Eye (tissue), 1 donor: ENCODE results near the gene MYL12B.
A peak's percentile ranks its signal among the peaks of the same experiment; 100 is the strongest.

Experiments used
- DNase-seq: peaks from one replicate; pipeline ENCODE4 v3.0.0-alpha.2; 2015

The MYL12B gene

DNA sequence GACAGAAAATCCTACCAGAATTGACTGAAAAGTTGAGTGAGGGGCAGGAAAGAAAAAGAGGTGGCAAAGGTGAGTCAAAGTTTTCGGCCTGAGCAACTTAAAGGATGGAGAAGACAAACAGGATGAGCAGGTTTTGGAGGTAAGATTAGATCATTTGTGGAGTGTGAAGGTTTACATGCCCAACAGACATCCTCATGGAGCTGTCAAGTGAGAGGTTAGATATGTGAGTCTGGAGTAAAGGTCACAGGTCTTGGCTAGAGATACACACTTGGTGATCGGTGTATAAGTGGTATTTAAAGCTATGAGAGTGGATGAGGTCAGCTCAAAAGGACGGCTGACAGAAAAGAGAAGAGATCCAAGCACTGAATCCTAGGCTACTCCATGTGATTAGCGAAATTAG lies 25.5 kb upstream of the MYL12B start:
- no peak for DNase-seq

DNA sequence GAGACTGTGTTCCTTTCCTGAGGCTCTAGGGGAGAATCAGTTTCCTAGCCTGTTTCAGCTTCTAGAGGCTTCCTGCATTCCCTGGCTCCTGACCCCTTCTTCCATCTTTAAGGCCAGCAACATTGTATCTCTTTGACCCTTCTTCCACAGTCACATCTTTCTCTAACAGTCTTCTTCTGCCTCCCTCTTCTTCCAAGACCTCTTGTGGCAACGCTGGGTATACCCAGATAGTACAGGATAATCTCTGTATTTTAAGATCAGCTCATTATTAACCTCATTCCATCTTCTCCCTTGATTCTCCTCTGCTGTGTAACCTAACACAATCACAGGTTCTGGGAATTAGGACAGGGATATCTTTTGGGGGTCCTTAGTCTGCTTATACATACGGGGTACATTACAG lies 23.2 kb upstream of the MYL12B start:
- DNase-seq, result no peak

DNA sequence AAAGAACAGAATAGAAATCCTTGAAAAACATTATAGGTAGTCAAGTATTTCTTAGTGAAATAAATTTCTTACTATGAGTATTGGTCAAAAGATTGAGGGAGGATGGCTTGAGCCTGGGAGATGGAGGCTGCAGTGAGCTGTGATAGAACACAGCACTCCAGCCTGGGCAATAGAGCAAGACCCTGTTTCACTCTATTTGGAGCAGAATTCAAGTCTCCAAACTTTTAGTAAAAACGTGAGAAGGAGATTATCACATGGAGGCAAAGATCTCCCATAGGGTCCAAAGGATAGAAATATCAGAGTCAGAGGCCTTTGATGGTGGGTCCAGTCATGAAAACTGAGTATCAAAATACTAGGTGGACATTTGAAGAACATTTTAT lies 16.8 kb upstream of the MYL12B start:
- DNase-seq, result no peak

DNA sequence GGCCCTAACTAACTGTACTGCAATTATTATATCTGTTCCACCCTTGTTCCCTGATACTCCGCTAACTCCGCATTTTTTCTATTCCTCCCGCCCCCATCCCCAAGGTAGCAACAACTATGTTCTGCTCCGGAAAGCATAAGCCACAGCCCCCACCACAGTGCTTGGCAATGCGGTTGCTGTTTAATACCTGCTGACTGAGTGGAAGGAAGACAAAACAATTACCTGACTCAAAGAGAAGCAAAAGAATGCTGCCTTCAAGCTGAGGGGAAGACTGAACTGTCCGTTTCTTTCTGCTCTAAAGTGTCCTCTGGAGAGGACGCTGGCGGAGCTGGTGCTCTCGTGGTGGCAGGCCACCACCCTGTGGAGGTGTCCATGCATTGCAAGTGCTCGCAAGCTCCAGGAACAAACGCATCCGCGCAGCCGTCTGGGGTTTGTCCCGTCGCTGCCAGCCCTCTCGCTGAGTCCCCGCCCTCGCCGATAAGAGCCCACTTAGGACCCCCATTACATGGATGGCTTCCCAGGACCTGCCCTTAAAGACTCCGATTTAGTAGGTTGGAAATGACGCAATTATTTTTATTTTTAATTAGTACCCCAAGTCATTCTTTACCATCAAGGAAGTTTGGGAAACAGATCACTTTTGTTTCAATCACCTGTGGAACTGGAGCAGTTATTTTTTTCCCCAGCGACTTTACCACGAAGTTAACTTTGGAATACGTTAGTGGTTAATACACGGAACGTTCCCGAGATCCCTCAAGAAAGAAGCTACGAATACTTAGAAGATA lies 15.9 kb upstream of the MYL12B start:
- DNase-seq, result peak; percentile 95

DNA sequence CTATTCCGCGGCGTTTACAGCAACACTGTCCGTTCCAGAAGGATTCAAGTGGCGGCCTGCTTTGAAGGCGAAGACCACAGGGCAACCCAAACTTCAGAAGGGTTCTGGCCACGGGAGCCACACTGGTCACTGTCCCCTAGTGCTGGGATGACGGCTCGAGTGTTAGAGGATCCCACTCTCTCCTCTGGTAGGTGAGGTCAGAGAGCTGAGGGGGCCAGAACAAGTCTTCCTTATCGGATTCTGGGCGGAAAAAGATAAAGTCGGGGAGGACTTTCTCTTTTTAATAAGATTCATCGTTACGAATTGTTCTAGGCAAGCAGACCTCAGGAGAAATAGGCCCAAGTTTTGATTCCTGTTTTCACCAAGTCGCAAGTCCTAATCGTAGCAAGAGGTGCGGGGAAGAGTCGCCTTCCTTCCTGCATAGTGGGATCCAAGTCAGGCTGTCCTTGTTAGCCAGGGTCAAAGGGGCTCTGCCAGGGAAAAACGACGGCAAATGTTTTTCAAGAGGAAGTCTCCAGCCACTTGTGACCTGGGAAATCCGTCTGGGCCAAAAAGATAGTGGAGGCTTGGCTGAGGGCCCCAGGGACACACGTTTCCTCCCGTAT lies 15.2 kb upstream of the MYL12B start:
- DNase-seq, result no peak

DNA sequence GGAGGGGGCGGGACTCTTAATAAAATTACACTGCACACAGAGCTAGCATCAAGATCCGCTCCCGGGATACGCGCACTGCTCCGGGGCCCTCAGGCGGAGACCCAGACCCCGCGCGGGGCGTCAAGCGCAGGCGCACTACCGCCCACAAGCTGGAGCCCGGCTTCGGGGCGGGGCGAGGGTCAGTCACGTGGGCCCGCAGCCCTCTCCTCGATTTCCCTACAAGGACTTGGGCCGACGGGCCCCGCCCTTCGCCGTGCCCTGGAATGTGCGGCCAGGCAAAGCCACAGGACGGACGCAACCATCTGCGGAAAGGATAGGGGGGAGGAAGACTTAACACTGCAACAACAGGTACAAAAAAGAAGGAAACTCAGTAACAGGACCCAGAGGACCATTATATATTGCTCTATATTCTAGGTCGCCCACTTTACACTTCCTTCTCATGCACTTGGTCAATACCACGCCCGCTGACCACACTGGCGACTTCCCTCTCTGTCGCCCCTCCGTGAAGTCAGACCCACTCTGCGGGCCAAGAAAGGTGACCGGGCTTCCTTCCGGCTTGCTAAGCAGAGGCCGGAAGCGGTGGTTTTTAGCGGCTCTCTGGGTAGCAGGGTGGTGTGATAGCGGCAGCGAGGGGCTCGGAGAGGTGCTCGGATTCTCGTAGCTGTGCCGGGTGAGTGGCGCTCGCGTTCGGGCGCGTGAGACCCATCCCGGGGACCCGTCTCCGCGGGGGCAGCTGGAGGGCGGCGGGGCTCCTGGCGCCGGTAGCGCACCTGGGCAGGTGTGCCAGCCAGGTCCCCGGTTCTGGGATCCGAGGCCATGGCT lies 14.5 kb upstream of the MYL12B start, which contains the start of gene MYL12A:
MYL12A (plus strand) TSS at position 562 of the 822 bp plus-strand sequence. CDS start 5,447 bp downstream, outside the sequence.
- peak; percentile 99 for DNase-seq

DNA sequence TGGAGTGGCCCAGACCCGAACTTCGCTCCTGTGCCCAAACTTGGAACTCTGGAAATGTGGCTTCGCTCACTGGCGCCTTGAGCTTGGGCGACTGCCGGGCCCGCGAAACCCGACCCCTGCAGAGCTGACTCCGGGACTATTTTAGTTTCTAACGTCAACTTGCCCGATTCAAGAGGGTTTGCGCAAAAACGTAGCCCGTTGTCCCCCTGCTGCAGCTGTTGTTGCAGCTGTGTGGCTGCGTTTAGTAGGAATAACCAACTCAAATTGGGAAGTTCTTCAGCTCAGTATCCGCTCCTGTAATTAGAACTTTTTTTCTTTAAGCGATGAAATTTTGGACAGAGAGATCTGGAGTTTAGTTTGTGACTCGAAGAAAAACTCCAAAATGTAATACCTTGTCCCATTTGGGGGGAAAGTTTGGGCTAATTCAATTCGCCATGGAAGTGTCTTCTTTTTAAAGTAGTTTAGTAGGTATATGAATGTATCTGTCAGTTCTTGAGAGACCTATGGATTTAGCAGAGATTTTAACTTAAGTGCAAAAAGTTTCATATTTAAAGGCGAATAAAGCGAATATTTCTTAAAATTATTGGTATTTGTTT lies 13.8 kb upstream of the MYL12B start:
- peak; percentile 70 for DNase-seq

DNA sequence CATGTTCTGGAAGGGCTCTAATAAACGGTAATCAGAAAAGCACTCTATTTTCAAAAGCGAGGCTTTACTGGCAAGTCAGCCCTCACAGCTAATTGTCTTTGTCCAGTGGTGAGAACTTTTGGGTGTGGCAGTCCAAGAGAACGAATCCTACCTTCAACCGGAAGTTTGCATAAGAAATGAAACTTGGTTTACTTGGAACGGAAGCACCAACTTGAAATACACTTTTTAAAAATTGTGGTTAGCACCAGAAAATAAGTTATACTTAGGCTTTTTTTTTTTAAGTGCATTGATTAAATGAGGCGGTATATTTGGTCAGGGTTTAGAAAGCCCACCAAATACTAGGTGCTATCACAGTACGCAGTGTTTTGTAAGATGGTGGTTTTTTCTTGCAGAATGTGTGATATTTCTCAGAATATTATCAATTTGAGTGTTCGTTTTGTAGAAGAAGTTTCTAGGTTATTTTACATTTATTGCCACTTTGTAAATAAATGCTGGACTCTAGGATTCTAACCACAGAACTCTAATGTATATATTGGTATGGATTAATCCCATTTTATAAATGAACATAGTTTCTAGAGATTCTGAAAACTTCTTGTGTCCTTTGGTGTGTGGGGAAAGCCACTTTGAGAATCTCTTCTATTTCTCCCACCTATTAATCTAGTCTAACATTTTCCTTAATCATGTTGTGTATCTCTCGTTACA lies 13.1 kb upstream of the MYL12B start:
- DNase-seq, result peak; percentile 42

DNA sequence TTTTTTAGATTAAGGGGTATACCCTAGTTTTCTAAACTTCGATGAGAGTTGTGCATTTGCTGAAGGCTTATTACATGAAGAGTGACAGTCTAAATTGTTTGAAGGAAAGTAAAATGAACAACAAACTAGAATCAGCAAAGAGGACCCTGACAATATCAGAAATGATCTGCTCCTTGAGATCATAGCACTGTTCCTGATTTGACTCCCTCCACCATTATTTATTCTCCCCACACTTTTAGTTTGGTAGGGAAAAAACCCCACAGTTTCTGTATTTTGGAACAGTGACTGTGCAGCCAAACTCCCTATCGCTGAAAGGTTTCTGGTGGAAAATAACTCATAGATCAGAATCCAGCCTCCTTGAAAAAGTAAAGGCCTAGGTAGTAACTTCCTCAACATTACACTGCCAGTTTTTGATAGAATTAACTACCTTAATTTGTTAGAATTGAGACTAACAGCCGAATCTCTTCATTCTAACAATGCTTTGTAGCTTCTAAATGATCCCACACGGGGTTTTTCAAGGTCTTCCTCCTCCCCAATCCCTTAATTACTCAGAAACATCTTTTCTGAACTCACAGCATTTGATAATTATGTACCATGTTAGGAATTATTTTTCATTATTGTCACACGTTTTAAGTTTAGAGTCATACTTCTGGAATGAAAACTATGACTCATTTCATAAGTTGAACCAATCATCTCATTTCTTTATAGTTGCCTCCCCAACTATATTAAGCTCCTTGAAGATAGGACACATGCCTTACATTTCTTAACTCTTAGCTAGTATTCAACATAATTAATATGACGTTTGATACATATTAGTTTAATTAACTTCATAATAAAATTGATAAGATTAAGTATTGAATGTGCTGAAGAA lies 11.5 kb upstream of the MYL12B start:
- DNase-seq, result peak; percentile 6

DNA sequence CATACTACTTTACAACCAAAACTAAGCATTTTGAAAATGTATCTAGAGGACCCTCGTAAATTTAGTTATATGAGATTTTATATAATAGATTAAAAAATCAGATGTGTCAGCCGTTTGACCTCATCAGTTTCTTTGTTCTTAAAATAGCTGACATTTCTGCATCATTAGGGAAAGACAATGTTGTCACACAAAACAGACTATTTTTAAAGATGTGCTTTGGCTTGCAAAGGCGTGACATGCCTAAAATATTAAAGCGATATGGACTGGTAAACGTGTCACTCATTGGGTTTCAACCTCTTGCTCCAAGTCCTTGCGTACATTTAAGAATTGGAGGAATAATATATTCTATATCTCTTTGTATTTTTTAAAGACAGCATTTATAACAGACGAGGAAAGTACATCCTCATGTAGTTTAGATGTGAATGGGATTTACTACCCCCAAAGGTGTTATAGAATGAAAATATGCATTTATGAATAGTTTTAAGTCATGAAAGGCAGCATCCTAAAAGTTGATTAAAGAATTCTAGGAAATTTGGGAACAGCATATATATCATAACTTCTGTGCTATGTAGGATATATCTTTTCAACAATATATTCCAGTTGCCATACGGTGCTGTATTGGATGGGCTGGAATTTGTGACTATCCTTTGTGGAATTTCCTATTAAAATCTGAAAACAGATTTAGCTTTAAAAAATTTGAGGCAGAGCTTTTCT lies 10.5 kb upstream of the MYL12B start:
- DNase-seq, result no peak

DNA sequence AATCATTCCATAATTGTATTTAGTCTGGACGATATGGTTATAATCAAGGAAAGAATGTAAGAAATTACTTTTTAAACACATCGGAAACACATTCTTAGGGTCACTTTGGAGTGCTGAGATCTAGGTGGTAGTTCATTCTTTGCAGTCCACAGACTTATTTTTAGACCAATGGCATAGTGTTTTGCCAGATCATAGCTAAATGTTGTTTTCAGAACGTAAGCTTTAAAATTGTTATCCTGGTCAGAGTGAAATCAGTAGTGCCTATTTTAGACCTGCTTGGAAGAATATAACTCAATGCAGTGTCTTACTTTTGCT lies 10.0 kb upstream of the MYL12B start:
- DNase-seq, result no peak

DNA sequence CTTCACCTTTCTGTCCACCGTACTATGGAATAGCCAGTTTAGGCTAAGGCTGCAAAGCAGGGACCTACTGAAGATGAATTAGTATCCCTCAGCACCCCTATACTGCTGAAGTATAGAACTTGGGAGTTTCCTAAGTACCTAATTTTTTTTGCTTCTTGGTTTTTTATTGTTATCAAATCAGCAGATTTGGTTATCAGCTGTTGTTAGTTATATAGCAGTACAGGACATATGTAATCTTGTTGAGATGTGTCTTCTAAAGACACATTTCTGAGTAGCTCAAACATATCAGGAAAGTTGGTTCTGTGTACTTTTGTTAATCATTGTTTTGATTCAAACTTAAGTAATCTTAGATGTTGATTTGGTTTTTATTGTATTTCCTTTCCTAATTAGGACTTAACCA lies 9.1 kb upstream of the MYL12B start:
- no peak for DNase-seq

DNA sequence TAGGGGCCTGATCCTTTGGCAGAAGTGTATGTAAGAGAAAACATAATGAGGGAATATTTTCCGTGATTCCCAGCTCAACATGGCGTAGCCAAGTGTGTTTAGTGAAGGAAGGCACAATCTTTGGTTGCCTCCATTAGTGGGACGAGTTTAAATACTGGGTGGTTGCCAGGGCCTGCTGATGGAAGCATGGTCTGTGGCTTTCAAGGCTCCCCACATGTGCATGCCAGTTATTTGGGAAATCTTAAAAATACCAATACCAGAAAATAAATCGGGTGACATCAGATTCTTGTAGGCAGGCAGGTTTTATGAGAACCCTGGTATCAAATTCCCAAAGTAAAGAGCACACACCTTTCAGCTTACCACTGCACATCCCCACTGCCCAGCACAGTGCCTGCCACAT lies 7.2 kb upstream of the MYL12B start:
- no peak for DNase-seq

DNA sequence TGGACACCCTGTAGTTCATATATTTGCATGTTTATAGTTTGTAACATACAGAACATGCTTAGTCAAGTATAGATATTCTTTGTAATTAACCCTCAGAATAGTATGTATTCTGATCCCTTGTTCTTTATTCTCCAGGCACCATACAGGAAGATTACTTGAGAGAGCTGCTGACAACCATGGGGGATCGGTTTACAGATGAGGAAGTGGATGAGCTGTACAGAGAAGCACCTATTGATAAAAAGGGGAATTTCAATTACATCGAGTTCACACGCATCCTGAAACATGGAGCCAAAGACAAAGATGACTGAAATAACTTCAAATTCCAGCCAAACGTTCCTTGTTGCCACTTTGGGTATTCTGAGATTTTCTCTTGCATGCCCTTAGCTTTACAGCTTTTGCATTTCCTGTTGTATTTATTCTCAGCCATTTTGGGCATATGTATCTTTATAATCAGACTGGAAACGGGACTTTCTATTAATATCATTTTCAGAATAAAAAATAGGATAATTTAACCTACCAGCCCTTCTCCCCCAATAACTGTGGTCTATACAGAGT lies 6.2 kb upstream of the MYL12B start:
- no peak for DNase-seq

DNA sequence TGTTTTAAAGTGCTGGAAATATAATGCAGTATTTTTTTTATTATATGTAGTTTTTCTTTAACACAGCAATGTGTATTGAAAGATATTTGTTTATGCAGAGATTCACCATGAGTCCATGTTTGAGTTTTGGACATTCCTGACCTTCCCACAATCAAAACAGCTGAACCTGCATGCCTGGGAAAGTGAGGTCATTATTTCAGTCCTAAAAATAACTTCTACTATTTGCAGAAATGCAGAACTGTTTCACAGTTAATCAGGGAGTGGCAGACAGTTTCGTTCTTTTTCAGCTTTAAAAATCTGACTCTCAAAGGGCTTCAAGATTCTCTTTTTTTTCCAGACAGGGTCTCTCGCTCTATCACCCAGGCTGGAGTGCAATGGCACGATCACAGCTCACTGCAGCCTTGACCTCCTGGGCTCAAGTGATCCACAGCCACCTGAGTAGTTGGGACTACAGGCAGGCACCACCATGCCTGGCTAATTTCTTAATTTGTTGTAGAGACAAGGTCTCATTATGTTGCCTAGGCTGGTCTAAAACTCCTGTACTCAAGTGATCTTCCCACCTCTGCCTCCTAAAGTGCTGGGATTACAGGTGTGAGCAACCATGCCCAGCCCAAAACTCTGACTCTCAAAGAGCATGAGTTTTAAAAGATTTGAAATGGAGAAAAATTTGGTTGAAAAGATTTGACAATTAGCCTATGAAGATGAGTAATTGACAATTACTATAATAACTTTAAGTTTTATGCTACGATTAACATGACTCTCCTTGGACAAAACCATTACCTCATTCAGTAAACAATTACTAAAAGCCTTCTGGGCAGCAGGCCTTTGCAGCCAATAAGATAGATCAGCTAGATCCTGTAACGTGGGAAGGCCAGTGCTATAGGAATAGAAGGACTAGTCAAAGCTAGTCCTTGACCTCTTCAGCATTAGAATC lies 5.0 kb upstream of the MYL12B start:
- no peak for DNase-seq

DNA sequence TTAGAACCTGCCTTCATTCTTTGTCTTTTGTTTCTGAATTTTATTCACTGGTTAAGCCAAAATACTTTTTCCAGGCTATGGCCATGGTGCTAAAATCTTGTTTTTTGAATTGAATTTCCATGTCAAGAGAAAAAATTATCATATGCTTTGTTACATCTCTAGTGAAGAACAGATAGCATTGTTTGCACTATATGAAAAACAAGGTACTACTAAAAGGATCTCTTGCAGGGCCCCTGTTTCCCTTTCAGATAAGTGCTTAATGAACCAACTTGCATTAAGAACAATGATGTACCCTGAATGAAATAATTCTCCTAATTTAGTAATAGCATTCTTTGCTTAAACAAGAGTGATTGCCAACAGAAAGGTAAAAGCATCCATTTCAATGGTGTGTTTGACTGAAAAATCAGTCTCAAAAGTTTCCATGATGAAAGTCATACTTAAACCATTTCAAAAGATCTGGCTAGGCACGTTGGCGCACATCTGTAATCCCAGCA lies 4.3 kb upstream of the MYL12B start:
- no peak for DNase-seq

DNA sequence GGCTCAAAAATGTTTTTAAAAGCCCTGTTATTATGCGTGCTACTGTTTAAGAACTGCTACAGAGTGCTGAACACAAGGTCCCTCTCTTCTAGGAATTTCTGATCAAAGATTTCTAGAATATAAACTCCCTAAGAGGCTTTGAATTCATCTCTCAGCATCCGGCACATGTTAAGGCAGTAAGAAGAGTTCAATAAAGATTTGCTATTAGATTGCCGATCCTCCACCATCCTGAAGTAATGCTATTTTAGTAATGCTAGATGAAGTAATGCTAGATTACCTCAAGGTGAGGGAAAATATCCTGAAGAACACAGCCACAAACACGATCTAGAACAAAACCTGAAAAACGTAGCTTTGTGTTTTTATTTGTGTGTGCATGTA lies 949 bp upstream of the MYL12B start:
- DNase-seq, result no peak

DNA sequence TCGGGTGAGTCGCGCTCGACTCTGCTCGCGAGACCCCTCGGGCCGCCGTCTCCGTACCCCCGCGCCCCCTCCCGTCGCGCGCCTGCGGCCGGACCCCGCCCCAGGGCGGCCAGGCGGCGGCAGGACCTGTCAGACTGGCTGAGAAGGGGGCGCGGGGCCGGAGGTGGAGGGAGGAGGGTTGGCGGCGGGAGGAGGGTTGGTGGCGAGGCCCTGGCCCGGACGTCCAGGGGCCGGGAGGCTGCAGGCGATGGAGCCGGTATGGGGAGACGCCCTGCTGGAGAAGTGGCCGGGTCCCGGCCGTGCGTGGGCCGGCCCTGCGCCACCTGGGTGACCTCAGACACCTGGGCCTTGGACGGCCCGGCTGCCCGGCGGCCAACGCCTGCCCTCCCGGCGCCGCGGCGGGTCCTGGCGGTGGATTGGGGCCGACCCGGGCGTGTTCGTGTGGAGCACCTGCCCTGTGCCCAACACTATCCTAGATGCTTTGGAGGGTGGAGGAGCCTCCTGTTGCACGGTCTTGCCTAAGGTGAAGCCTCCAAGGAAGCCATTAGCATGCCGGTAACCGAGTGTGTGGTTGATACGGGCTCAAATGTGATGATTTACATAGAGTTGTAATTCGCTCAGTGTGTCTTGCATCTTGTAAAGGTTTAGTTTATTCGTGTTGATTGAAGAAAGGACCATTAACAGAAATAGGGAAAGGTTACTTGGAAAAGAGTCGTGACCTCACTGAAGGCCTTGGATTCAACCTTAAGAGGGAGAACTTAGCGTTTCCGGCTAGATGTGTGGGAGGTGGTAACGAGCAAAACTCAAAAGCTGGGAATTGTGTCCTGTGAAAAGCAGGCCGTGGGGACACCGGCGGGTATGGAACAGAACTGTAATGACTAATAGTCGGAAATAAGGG lies 550 bp downstream of the MYL12B start:
- no peak for DNase-seq
